ENCODE data around the gene CPM. TPM values are rescaled to one million over a fixed set of nuclear protein-coding genes. Genes with fewer than 3 reads are reported as not detected.

CPM gene
- total RNA-seq, 1 experiment from 2014 or later = 0.96 TPM

- no peak for TF ChIP-seq JAZF1 (CRISPR knock-in tag; IDR thresholded peaks at IDR 0.05)
- TF ChIP-seq, protein P1, sequence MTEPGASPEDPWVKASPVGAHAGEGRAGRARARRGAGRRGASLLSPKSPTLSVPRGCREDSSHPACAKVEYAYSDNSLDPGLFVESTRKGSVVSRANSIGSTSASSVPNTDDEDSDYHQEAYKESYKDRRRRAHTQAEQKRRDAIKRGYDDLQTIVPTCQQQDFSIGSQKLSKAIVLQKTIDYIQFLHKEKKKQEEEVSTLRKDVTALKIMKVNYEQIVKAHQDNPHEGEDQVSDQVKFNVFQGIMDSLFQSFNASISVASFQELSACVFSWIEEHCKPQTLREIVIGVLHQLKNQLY (CRISPR knock-in tag; IDR thresholded peaks at IDR 0.05) = no peak
- no peak for TF ChIP-seq TP53 (CRISPR knock-in tag; IDR thresholded peaks at IDR 0.05)
- TF ChIP-seq ATF3 (CRISPR knock-in tag; conservative IDR thresholded peaks at IDR 0.05) = no peak
- TF ChIP-seq ZNF281 (CRISPR knock-in tag; IDR thresholded peaks at IDR 0.05) = no peak
Measured at GRCh38 chr12:68832504-68832867, 100.5 kb downstream of the CPM start (continued).

DNA sequence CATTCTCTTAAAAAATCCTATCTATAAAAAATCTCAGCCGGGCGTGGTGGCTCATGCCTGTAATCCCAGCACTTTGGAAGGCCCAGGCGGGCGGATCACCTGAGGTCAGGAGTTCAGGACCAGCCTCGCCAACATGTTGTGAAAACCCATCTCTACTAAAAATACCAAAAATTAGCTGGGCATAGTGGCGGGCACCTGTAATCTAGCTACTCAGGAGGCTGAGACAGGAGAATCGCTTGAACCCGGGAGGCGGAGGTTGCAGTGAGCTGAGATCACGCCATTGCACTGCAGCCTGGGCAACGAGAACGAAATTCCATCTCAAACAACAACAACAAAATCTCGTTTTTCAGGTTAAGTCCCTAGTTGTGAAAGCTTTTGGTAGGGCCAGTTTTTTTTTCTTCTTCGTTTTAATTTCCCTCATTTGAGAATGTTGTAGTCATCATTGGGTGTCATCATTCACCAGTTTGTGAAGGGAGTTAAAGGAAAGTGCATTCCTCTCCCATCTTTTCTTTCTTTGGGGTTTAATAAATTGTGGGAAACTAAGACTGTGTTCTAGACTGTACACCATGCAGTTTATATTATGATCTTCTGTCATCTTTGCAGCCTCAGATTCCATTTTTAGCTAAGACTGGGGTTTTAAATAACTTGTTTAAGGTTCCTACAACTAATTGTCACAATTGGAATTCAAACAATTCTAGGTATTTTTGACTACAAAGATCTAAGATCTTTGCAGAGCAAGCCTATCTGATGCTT lies 101.0 kb downstream of the CPM start:
- H3K4me1 Mint-ChIP-seq = peaks cover 24% of the 10 kb centered on the region
- no peak for ATAC-seq
- H3K27me3 Mint-ChIP-seq (ENCODE audit: low read depth) = no peaks in the 10 kb centered on the region
- peak overlapping the region; percentile 65 for H3K27ac Mint-ChIP-seq
- POLR2A ChIA-PET = no interaction called here
- no peak overlapping the region for H3K4me3 Mint-ChIP-seq
- CTCF ChIA-PET = interaction anchor here (1.9 kb wide), 1 partner anchor 325 kb away, joined by 11 read pairs; no protein-coding TSS in a partner anchor
- TF ChIP-seq PREB (CRISPR knock-in tag; IDR thresholded peaks at IDR 0.05; ENCODE audit: borderline replicate concordance) (no peak), RELA (CRISPR knock-in tag; IDR thresholded peaks at IDR 0.05; ENCODE audit: borderline replicate concordance) (no peak), NFYB (CRISPR knock-in tag; conservative IDR thresholded peaks at IDR 0.05; ENCODE audit: low read depth) (no peak), FOXP1 (CRISPR knock-in tag; IDR thresholded peaks at IDR 0.05; ENCODE audit: borderline replicate concordance) (no peak), NR3C1 (CRISPR knock-in tag; conservative IDR thresholded peaks at IDR 0.05; ENCODE audit: low read depth) (no peak), SP1 (CRISPR knock-in tag; conservative IDR thresholded peaks at IDR 0.05) (no peak), JAZF1 (CRISPR knock-in tag; IDR thresholded peaks at IDR 0.05) (no peak), ZNF317 (CRISPR knock-in tag; IDR thresholded peaks at IDR 0.05; ENCODE audit: borderline replicate concordance, low read depth) (no peak), OVOL2 (CRISPR knock-in tag; IDR thresholded peaks at IDR 0.05; ENCODE audit: borderline replicate concordance) (no peak), HMGXB4 (CRISPR knock-in tag; IDR thresholded peaks at IDR 0.05) (no peak)
- TF ChIP-seq, protein P2, sequence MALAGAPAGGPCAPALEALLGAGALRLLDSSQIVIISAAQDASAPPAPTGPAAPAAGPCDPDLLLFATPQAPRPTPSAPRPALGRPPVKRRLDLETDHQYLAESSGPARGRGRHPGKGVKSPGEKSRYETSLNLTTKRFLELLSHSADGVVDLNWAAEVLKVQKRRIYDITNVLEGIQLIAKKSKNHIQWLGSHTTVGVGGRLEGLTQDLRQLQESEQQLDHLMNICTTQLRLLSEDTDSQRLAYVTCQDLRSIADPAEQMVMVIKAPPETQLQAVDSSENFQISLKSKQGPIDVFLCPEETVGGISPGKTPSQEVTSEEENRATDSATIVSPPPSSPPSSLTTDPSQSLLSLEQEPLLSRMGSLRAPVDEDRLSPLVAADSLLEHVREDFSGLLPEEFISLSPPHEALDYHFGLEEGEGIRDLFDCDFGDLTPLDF (CRISPR knock-in tag; IDR thresholded peaks at IDR 0.05) = no peak
- DNase-seq (ENCODE audit: low spot score) = no peak
- H3K9me3 Mint-ChIP-seq = no peaks in the 10 kb centered on the region
- peaks cover 54% of the 10 kb centered on the region for H3K36me3 Mint-ChIP-seq

Data from WTC11 (cell line).